SK-N-DZ (cell line): ENCODE results near the gene SLC12A9.
"Not testable (repeated sequence)": the region's sequence is repeated elsewhere in the genome, so short reads cannot be mapped to it uniquely, and the experiment has no call there.

Experiments
- DNase-seq: peaks from one replicate; pipeline ENCODE4 v3.0.0-alpha.2; 2015; ENCODE audit warnings: low spot score

SLC12A9 gene

DNA sequence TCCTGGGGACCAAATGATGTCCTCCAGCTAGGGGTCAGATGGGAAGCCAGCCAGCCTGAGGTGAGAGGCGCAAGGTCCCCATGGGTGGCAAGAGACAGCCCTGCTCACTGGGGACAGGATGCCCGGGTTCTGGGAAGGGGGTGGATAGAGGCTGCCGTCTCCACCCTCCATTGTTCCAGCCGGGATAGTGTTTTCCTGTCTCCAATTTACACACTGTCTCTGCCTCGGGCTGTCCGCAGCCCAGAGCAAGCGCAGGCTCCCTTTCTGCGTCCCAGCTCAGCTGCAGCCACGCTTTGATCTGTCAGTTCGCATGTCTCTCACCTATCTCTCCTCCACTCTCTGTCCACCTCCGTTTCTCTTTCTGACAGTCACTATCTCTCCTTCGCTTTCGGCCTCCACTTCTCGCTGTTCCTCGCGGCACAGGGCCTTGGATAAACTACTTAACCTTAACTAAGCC is 27.3 kb upstream of the SLC12A9 start:
- DNase-seq, result no peak

DNA sequence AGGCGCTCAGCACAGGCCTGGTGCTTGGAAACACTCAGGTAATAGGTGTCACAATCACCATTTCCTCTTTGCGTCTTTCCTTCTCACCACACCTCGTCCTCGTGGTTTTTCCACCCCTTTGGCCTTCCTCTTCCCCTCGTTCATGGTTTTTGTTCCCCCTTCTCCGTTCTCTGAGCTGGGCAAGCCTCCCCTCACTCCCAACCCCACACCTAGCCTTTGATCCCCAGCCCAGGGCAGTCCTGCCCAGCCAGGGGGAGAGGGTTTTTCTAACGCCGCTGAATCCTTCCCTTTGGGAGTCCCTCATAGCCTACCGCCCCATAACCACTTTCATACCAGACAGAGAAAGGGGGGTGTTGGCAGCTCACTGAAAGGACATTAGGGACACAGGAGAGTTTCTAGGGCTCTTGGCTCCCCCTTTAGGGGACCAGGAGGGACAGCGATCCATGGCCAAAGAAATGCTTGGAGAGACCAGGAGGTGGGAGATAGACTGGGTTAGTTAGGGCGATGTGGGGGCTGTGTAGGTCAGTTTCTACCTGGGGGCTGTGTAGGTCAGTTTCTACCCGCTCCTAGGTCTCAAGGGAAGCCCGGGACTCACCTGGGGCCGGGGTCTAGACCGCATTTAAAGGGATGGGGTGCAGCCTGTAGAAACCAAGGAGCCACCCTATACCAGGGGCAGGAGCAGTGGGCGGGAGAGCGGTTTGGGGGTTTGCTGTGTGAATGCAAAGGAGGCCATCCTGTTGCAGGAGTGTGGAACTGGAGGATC is 26.6 kb upstream of the SLC12A9 start:
- no peak for DNase-seq

DNA sequence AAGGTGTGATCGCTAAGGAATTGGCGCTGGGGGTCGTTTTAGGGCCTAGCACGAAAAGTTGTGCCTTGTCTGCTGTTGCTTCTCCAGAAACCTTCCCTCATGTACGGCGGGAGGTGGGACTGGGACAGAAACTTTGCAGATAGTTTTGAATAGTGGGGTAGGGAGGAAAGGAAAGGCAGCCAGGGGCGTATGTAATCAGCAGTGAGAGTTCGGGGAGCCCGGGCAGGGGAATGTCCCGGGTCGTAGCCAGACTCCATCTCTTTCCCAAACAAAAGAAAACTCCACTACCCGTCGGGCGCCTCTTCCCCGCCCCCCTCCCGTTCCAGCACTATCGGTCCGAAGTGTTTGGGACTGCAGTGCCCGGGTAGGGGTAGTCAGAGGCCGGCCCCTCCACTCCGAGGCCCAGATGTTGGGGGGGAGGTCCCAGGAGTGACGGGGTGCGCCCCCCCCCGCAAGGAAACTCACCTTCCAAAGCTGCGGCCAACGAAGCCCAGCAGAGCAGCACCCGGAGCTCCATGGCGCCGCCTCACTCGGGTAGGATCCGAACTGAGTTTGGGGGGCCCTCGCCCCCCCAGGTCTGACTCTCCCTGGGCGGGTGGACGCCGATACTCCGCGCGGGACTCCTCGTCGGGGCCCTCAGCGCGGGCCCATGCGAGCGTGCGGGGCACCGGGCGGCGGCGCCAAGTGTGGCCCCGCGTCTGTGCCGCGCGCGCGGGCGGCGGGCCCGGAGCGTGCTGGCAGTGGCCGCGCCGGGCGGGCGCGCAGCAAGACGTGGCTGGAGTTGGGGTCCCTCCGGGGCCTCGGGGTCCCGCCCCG is 25.8 kb upstream of the SLC12A9 start:
- DNase-seq, result no peak

DNA sequence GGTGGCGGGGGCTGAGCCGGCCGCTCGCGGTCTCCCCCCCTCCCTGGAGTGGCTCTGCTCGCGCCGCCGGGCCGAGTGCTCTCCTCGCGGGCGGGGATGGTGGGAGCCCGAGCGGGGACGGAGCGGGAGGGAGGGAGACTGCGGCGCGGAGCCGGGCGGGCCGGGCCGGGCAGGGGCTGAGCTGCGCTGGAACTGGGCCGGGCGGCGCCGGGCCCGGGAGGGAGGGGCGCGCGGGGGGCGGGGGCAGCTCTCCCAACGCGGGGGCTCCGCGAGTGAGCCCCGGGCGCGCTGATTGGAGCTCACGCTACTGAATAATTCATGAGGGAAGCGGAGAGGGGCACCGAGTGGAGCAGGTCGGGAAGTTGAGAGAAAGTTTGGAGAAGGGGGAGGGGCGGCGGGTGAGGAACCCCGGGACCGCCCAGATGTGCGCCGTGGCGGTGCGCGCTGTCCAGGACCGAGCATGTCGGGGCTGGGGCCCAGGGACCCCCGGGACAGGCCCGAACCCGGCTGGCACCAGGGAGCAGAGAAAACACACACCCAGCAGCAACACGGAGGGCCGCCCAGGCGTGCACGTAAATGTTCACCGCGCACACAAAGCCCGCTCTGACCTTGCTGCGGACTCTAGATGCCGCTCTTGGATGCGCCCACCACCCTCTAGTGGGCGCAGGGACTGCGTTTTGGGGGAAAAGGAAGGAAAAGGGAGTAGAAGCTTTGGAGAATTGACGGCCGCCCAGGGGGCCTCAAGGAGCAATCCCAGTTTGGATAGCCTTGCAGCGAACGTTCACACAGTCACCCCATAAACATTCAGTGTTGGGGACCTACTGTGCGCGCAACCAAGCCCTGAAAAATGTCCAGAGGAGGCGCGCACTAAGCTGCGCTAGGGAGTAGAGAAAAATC is 24.9 kb upstream of the SLC12A9 start, which contains the start of gene EPHB4:
Gene EPHB4, minus strand, starts transcription at position 194 of the 897 bp plus-strand sequence. CDS start 493 bp downstream, outside the sequence.
- DNase-seq, result peak; percentile 48

DNA sequence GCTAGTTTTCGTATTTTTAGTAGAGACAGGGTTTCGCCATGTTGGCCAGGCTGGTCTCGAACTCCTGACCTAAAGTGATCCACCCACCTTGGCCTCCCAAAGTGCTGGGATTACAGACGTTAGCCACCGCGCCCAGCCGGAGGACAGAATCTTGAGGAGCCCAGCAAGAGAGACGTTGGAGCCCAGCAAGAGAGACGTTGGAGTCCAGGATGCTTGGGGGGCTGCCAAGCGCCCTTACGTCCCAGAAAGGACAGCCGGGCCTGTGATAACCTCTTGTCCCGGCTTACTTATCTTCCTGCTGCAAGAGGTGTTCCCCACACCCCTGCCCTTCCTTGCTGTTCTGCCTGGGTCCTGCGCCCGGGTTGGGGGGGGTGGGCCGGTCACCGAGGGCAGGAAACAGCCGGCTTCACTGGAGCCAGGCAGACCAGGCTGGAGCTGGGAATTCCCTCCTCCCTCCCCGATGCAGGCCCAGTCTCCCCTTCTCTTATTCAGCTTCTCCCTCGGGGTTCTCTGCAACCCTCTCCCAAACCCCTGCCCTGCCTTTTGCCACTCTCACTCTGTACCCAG is 23.3 kb upstream of the SLC12A9 start:
- no peak for DNase-seq

DNA sequence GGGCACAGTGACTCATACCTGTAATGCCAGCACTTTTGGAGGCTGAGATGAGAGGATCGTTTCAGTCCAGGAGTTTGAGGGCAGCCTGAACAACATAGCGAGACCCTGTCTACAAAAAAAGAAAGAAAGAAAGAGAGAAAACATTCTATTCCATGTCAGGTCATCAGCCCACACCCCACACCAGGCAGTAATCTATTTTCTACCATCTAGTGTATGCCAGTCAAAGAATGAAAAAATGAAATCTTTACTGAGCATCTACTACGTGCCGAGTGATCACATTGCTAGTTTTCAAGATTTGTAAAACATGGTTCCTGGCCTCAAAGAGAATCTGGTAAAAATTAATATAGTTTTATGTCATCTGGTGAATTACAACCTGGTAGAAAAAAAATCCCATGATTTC is 22.1 kb upstream of the SLC12A9 start:
- DNase-seq, result no peak

DNA sequence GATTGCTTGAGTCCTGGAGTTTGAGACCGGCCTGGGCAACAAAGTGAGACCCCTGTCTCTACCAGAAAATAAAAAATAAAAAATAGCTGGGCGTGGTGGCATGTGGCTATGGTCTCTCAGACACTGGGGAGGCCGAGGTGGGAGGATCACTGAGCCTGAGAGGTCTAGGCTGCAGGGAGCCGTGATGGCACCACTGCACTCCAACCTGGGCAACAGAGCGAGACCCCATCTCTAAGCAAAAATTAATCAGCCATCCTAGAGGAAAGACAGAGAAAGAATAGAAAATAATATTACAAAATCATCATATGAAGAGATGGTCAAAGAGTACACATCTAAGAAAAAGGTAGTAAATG is 20.3 kb upstream of the SLC12A9 start:
- no peak for DNase-seq

DNA sequence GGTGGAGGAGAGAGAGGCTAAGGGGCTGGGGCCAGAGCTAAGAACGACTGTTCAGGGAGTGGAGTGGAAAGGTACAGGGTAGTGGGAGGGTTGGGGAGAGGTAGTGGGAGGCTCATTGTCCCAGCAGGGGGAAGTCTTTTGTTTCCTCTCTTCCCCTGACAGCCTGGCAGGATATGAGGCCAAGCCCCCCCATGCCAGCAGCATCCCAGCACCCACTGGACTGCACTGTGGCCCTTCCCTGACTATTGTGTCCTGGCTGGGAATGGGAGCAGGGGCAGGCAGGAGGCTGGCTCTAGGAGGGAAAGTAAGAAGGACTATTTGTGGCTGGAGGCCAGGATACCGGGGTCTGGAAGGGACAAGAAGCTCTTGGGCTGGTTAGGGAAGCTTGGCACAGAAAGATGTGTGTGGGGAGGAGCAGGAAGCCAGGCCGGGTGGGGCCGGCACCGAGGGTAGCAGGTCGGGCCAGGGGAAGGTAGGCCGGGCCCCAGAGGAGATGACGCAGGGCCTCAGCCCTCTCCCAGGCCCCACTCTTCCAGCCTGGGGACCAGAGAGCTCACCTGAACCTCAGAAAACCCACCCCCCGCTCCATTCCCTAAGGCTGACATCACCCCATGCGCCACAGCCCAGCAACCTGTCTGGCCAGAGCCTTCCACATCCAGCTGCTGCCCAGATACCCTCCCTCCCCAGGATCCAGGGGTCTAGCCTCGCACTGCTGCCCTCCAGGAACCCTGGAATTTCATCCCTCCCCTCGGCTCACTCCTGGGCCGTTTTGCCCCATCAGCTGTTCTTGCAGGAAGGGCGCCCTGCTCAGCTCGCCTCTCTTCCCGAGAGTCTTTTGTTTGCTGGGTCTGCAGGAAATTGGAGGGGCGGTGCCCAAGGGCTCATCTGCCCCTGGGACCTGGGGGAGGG is 16.4 kb upstream of the SLC12A9 start:
- no peak for DNase-seq

DNA sequence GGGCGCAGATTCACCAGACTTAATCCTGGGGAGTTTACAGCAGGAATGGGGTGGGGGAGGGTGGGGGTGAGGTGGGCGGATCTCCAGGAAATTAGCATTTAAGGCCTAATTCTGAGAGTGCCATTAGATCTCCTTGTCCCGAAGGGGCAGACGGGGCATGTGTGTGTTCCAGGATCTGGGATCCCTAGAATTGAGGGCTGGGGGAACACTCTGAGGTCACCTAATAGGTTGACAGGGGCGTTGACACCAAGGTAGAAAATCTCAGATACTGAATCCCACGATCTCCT is 15.8 kb upstream of the SLC12A9 start:
- no peak for DNase-seq

DNA sequence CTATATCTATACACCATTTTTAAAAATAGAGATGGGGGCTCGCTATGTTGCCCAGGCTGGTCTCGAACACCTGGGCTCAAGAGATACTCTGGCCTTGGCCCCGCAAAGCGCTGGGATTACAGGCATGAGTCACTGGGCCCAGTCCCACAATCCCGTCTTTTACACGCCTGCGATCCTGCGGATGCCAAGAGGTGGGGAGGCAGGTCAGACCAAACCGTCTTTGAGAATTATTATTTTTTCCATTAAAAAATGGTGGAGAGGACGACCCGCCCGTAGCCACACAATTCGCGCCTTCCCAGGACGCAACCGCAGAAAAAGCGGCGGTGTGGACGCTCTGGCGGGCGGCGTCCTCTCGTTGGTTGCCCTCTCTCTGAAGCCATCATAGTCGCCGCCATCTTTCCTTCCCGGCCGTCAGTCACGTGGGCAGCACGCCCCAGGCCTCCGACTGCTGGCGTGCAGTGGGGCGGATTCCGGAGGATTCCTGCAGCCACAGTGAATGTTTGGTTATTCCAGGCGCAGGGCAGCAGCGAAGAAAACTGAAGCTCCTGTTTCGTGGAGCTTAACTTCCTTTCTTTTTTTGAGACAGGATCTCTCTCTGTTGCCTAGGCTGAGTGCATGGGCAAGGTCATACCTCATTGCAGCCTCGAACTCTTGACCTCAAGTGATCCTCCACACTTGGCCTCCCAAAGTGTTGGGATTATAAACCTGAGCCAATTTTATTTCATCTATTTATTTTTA is 15.2 kb upstream of the SLC12A9 start:
- no peak for DNase-seq

DNA sequence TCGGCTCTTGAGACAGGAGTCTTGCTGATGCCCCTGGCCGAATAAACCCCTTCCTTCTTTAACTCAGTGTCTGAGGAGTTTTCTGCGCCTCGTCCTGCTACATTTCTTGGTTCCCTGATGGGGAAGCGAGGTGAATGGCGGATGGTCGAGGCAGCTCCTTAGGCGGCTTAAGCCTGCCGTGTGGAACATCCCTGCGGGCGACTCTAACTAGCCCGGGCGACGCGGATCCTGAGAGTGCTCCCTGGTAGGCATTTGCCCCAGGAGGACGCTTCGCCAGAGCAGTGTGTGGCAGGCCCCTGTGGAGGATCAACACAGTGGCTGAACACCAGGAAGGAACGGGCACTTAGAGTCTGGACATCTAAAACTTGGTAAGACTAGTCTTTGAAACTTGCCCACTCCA is 13.2 kb upstream of the SLC12A9 start:
- DNase-seq, result no peak

DNA sequence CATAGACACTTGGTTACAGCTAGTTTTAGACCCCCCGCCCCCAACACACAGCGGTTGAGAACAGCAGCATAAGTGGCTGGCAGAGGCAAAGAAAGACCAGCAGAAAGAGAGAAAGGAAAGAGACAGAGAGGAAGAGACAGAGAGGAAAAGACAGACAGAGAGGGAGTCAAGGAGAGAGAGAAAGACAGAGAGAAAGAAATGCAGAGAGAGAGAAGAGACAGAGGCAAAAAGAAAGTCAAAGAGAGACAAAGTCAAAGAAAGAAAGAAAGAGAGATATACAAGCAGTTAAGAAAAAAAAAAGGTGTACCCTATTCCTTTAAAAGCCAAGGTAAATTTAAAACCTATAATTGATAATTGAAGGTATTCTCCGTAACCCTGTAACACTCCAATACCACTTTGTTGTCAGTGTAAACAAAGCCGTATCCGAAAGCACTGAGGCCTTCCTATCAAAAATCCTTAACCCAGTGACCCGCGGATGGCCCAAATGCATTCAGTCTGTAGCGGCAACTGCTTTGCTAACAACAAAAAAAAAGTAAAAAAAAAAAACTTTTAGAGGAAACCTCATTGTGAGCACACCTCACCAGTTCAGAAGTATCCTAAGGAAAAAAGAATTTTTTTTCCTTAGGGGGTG is 11.9 kb upstream of the SLC12A9 start:
- DNase-seq, result no peak

DNA sequence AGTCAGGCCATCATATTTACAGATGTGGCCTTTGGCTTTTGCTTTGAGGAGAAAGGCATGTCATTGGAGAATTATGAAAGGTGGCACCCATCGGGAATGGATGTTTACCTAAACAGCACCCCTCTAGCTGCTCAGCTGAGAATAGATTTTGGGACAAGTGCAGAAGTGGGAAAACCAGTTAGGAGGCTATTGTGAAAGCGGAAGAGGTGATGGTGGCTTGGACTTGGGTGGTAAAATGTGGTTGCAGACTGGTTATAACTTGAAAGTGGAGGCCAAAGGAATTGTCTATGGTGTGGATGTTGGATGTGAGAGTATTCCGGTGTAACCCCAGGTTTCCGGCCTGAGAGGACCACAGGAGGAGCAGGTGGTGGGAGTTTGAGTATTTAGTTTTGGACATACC is 5.2 kb upstream of the SLC12A9 start:
- no peak for DNase-seq

DNA sequence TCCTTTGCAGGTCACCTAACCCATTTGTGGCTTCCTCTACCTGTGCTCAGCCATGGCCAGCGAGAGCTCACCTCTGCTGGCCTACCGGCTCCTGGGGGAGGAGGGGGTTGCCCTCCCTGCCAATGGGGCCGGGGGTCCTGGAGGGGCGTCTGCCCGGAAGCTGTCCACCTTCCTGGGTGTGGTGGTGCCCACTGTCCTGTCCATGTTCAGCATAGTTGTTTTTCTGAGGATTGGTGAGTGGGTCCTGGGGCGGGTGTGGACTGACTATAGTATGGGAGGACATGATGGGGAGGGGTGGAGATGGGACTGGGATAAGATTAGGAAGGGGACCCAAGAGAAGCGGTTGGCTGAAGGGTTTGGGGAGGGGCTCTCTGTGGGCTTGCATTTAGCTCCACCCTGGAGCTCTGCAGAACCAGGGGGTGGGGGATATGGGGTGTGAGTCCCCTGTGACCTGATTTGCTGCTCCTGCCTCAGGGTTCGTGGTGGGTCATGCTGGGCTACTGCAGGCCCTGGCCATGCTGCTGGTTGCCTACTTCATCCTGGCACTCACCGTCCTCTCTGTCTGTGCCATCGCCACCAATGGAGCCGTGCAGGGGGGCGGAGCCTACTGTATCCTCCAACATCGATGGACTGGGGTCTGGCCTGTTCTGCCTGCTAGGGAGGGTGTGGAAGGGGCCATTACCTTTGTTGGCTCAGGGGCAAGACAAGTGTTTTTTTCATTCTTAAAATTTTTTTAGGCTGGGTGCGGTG is 1.8 kb downstream of the SLC12A9 start:
- no peak for DNase-seq

DNA sequence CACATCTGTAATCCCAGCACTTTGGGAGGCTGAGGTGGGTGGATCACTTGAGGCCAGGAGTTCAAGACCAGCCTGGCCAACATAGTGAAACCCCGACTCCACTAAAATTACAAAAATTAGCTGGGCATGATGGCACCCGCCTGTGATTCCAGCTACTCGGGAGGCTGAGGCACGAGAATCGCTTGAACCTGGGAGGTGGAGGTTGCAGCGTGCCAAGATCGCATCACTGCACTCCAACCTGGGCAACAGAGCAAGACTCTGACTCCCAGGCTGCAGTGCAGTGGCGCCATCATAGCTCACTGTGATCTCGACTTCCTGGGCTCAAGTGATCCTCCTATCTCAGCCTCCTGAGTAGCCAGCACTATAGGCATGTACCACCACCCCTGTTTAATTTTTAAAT is 2.4 kb downstream of the SLC12A9 start:
- DNase-seq, result not testable (repeated sequence)

DNA sequence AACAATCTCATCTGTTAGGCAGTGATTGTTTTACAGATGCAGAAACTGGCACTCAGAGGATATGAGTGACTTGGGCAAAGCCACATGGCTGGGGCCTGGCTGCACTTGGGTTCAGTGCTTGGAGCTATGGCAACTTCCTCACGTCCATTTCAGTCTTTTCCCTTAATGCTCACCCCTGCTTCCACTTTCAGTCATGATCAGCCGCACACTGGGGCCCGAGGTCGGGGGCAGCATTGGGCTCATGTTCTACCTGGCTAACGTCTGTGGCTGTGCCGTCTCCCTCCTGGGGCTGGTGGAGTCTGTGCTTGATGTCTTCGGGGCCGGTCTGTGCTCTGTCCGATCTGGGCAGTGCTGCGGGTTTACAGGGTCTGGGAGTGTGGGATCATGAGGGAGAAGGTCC is 3.0 kb downstream of the SLC12A9 start:
- no peak for DNase-seq

DNA sequence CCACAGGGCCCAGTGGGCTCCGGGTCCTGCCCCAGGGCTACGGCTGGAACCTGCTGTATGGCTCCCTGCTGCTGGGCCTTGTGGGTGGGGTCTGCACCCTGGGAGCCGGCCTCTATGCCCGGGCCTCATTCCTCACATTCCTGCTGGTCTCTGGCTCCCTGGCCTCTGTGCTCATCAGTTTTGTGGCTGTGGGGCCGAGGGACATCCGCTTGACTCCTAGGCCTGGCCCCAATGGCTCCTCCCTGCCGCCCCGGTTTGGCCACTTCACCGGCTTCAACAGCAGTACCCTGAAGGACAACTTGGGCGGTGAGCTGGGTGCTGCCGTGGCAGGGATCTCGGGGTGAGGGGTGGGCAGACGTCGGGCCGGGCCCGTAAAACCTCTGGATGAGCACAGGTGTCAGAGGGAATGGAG is 4.4 kb downstream of the SLC12A9 start:
- no peak for DNase-seq

DNA sequence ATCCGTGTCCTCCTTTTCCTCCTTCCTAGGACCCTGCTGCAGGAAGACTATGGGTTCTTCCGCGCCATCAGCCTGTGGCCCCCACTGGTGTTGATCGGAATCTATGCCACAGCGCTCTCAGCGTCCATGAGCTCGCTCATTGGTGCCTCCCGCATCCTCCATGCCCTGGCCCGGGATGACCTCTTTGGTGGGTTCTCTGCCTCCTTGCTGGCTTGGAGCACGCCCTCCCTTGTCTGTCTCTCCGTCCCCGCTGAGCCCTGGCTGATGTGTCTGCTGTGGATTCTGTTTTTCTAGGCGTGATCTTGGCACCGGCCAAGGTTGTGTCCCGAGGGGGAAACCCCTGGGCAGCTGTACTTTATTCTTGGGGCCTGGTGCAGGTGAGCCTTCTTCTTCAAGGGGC is 7.3 kb downstream of the SLC12A9 start:
- DNase-seq, result no peak
